Smooth muscle cell (in vitro differentiated cells): ENCODE results near the gene ARHGAP25. TPM values are rescaled to one million over a fixed set of nuclear protein-coding genes. Genes with fewer than 3 reads are reported as not detected.

Experiments
- DNase-seq: peaks from one replicate; lab custom pipeline; 2025; ENCODE audit not compliant: unreplicated experiment; lab: John Stamatoyannopoulos, UW
- H2AFZ ChIP-seq: fragments of 200-600 bp; sonication (generic); 2 replicates; pipeline ENCODE4 v1.6.0; 2016; ENCODE audit warnings: antibody characterized with exemption, low read depth, mild to moderate bottlenecking
- H3F3A ChIP-seq: fragments of 200-600 bp; sonication (generic); 2 replicates; pipeline ENCODE4 v1.6.0; 2017; ENCODE audit warnings: antibody characterized with exemption, low read depth
- H3K27ac ChIP-seq: fragments of 200-600 bp; sonication (generic); 2 replicates; pipeline ENCODE4 v1.5.1; 2016; ENCODE audit warnings: low read depth, mild to moderate bottlenecking
- H3K27me3 ChIP-seq: fragments of 200-600 bp; sonication (generic); 2 replicates; pipeline ENCODE4 v1.6.1; 2016; ENCODE audit warnings: low read depth, mild to moderate bottlenecking
- H3K36me3 ChIP-seq: fragments of 200-600 bp; sonication (generic); 2 replicates; pipeline ENCODE4 v1.5.1; 2016; ENCODE audit warnings: low read depth
- H3K4me1 ChIP-seq: fragments of 200-600 bp; sonication (generic); 2 replicates; pipeline ENCODE4 v1.5.1; 2016; ENCODE audit warnings: low read depth
- H3K4me2 ChIP-seq: fragments of 200-600 bp; sonication (generic); 2 replicates; pipeline ENCODE4 v1.6.0; 2016; ENCODE audit warnings: mild to moderate bottlenecking
- H3K4me3 ChIP-seq: fragments of 200-600 bp; sonication (generic); 2 replicates; pipeline ENCODE4 v1.5.1; 2016; ENCODE audit warnings: mild to moderate bottlenecking
- H3K79me2 ChIP-seq: fragments of 200-600 bp; sonication (generic); 2 replicates; pipeline ENCODE4 v1.6.0; 2016; ENCODE audit warnings: low read depth, mild to moderate bottlenecking
- H3K9ac ChIP-seq: fragments of 200-600 bp; sonication (generic); 2 replicates; pipeline ENCODE4 v1.6.0; 2016; ENCODE audit warnings: low read depth
- H3K9me3 ChIP-seq: fragments of 200-600 bp; sonication (generic); replicated peaks from 2 replicates; pipeline ENCODE4 v1.5.1; 2016; ENCODE audit warnings: low read depth
- H4K20me1 ChIP-seq: fragments of 200-600 bp; sonication (generic); 2 replicates; pipeline ENCODE4 v1.6.0; 2016; ENCODE audit warnings: low read depth
- CTCF ChIP-seq: fragments of 200-600 bp; sonication (generic); IDR thresholded peaks from 2 replicates; pipeline ENCODE4 v1.5.1; 2017; ENCODE audit warnings: borderline replicate concordance, mild to moderate bottlenecking, antibody characterized with exemption; ENCODE audit not compliant: insufficient read depth, poor library complexity, severe bottlenecking
- WGBS: methylation state at CpG from one replicate; pipeline ENCODE4 v1.1.7; 2016; ENCODE audit warnings: low lambda C conversion rate; 5-methylcytosine and 5-hydroxymethylcytosine counted together
- polyA plus RNA-seq: library from polyadenylated mRNA; unstranded; fragments of >200 nt; fragmentation: Nextera tagmentation; extraction: Ambion mirVana; gene quantifications from 2 replicates; pipeline ENCODE4 v1.2.1, GENCODE V29; 2016
- total RNA-seq: library from RNA; depleted of rRNA; stranded (reverse); fragments of >200 nt; gene quantifications from 2 replicates; pipeline ENCODE4 v1.2.3, GENCODE V29; 2014

Gene ARHGAP25
- total and polyA plus RNA-seq, 2 experiments from 2014 or later: 1.5 to 2.0 TPM

- DNase-seq: no peak
- Histone ChIP-seq H3K27ac (peak overlapping the region; percentile 57), H3K4me3 (no peak overlapping the region), H3K36me3 (no peaks in the 10 kb centered on the region), H3K79me2 (no peaks in the 10 kb centered on the region), H3K9me3 (no peaks in the 10 kb centered on the region), H3K4me1 (peaks cover 12% of the 10 kb centered on the region), H3K4me2 (peak overlapping the region; percentile 62), H3K27me3 (no peaks in the 10 kb centered on the region), H4K20me1 (no peaks in the 10 kb centered on the region), H3F3A (peaks cover 9% of the 10 kb centered on the region), H2AFZ (no peak overlapping the region), H3K9ac (no peak overlapping the region)
- TF ChIP-seq CTCF: no peak
- WGBS: 95% methylated on average over 6 of the region's 6 CpGs
These were observed 5.2 kb downstream of the ARHGAP25 start for GRCh38 chr2:68739595-68740399.

GRCh38 chr2:68740400-68740914, 5.8 kb downstream of the ARHGAP25 start:
- WGBS: 6% methylated on average over 2 of the region's 2 CpGs
- H3K4me1 ChIP-seq: peaks cover 12% of the 10 kb centered on the region
- peak overlapping the region; percentile 62 for H3K4me2 ChIP-seq
- no peaks in the 10 kb centered on the region for H4K20me1 ChIP-seq
- no peak overlapping the region for H3K9ac ChIP-seq
- H3K36me3 ChIP-seq: no peaks in the 10 kb centered on the region
- H3K9me3 ChIP-seq: no peaks in the 10 kb centered on the region
- no peak for DNase-seq
- TF ChIP-seq CTCF: no peak
- H3K79me2 ChIP-seq: no peaks in the 10 kb centered on the region
- peaks cover 9% of the 10 kb centered on the region for H3F3A ChIP-seq
- H3K4me3 ChIP-seq: no peak overlapping the region
- no peaks in the 10 kb centered on the region for H3K27me3 ChIP-seq
- peak overlapping the region; percentile 57 for H3K27ac ChIP-seq
- no peak overlapping the region for H2AFZ ChIP-seq

- 65% methylated on average over 3 of the region's 3 CpGs for WGBS
- Histone ChIP-seq H3K9me3 (no peaks in the 10 kb centered on the region), H3K27ac (peak overlapping the region; percentile 57), H3K4me3 (no peak overlapping the region), H3K79me2 (no peaks in the 10 kb centered on the region), H2AFZ (peak overlapping the region; percentile 6), H3K9ac (no peak overlapping the region), H3K4me1 (peaks cover 12% of the 10 kb centered on the region), H3K27me3 (no peaks in the 10 kb centered on the region), H3F3A (peaks cover 9% of the 10 kb centered on the region), H3K36me3 (no peaks in the 10 kb centered on the region), H3K4me2 (peak overlapping the region; percentile 62), H4K20me1 (no peaks in the 10 kb centered on the region)
- no peak for DNase-seq
- TF ChIP-seq CTCF: no peak
These were observed 6.6 kb downstream of the ARHGAP25 start for GRCh38 chr2:68741238-68741637.
